NK-92 treated with Interleukin-12 subunit alpha and Interleukin-12 subunit beta, amount 100 ng/mL, for 24 hours (cell line): ENCODE data around the gene IPP.
"Not testable (repeated sequence)": the region's sequence is repeated elsewhere in the genome, so short reads cannot be mapped to it uniquely, and the experiment has no call there.

Source experiments
- DNase-seq: peaks from one replicate; lab custom pipeline; 2025; lab: John Stamatoyannopoulos, UW

Gene IPP

DNA sequence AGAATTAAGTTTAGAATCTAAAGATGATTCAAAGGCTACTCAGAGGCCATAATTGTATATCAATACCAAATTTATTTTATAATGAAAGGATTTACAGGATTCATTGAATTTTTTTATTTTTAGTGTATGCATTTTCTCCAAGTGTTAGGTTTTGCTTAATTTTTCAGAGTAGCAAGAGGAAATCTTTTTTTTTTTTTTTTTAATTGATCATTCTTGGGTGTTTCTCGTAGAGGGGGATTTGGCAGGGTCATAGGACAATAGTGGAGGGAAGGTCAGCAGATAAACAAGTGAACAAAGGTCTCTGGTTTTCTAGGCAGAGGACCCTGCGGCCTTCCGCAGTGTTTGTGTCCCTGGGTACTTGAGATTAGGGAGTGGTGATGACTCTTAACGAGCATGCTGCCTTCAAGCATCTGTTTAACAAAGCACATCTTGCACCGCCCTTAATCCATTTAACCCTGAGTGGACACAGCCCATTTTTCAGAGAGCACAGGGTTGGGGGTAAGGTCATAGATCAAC lies 10.8 kb downstream of the IPP start:
- DNase-seq, result not testable (repeated sequence)

DNA sequence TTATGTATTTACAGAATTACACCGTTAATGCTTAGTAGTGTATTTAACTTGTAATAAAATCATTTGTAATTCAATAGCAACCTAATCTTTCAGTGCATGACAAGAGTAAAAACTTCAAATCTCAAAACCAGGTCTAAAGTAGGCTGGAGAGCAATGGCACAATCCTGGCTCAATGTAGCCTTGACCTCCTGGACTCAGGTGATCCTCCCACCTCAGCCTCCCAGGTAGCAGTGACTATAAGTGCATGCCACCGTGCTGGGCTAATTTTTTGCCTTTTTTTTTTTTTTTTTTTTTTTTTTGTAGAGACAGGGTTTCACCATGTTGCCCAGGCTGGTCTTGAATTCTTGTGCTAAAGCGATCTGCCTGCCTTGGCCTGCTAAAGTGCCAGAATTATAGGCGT lies 11.3 kb downstream of the IPP start:
- DNase-seq, result no peak

DNA sequence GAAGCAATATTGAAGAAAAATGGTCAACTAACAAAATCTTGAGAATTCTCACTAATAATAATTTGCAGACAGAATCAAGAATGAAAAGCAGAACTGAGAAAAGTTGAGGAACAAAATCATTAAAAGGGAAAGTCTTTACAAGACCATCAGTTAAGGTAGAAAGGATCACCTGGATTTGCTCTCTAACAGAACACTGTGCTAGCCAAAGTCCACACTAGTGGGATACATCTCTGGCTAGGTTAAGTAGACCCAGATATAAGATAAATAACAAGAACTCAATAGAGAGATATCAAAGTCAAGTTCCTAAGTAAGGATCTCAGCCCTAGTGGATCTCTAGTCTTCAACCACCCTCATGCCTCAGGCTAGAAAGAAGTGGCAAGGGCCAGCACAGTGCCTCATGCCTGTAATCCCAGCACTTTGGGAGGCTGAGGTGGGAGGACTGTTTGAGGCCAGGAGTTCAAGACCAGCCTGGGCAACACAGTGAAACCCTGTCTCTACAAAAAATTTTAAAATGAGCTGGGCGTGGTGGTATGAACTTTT lies 19.6 kb downstream of the IPP start:
- no peak for DNase-seq

DNA sequence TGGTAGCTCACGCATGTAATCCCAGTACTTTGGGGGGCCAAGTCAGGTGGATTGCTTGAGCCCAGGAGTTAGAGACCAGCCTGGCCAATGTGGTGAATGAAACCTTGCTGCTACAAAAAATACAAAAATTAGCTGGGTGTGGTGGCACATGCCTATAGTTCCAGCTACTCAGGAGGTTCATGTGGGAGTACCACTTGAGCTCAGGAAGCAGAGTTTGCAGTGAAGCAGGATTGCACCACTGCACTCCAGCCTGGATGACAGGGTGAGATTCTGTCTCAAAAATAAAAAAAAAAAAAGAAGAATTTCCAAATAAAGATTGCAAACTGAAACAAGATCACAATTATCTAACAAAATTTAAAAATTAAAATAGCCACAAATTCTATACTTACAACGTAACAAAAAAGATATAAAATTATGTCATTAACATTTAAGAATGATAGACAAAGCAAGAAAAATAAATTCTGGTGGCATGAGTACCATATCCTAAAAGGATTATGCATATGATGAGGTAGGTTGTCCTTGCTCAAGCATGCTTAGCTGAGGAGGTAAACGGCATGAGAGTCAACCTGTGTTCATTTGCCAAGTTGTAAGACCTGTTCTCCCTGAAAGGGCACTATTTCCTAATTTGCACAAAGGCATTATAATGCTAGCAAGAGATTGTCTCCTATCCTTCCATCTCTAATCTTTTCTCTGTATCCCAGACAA lies 20.2 kb downstream of the IPP start:
- DNase-seq, result no peak

DNA sequence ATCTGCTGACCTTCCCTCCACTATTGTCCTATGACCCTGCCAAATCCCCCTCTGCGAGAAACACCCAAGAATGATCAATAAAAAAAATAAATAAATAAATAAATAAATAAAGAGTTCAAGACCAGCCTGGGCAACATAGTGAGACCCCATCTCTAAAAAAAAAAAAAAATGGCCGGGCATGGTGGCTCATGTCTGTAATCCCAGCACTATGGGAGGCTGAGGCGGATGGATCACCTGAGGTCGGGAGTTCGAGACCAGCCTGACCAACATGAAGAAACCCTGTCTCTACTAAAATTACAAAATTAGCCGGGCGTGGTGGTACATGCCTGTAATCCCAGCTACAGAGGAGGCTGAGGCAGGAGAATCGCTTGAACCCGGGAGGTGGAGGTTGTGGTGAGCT lies 24.4 kb downstream of the IPP start:
- DNase-seq, result not testable (repeated sequence)

DNA sequence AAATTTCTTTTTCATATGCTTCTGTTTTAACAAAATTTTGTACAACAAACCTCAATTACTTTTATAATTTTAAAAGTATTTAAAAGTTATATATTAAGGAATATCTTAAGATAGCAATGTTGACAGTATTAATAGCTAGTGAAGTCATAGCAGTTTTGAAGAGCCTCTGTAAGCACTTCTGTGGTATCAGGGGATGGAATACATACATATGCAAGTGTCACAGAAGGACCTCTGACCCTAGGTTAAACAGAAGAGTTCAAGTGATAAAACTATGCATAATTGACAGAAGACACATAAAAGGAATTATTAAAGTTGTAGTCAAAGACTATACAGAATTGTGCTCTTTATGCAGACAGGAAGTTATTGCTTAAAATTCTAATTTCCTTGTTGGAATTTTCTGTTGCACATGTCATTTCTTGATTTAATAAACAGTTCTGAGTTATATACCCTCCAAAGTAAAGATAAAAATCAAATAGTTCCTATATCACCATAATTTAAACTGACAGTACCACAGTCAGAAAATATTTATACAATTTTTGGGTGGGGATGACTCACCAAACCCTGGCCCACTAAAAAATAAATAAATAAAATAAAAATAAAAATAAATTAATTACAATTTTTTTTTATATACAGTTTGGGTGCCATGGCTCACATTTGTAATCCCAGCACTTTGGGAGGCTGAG lies 27.1 kb downstream of the IPP start:
- DNase-seq, result no peak

DNA sequence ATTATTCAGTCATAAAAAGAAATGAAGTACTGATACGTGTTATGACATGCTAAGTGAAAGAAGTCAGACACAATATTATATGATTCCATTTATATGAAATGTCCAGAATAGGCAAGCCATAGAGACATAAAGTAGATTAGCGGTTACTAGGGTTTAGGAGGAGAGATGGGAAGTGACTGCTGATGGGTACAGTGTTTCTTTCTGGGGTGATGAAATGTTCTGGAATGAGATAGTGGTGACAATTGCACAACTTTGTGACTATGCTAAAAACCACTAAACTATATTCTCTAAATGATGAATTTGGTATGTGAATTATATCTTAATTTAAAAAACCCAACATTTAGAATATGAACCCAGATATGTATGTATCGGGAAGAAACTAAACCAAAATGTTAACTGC lies 27.6 kb downstream of the IPP start:
- no peak for DNase-seq

DNA sequence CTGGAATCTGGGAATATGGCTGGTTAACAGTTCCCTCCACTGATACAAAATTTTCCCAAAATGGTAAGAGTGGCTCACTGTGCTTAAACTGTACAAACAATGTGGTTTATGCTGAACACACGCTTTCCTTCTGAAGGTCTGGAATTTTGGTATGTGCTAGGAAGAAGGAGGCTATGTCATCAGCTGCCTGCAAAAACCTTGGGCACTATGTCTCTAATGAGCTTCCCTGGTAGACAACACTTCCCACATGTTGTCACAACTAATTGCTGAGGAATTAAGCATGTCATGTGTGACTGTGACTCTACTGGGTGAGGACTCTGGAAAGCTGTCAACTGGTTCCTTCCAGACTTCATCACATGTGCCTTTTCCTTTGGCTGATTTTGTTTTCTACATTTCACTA lies 29.2 kb downstream of the IPP start:
- DNase-seq, result no peak

DNA sequence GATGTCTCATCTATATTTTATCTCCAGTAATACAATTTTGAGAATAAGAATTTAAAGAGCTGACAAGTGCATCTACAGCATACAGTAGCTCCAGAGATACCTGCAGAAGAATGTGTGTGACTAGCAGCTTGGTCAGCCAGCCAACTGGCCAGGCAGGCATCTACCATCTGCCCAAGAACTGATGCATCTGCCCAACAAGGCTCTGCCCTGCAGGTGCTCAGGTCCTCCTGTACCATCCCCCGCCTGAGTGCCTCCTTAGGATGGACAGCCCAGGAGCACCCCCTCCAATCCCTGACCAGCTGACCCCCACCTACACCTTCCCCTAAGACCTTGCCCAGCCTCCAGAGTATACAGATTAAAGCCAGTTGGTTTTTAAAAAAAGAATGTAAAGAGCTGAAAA lies 32.2 kb downstream of the IPP start:
- no peak for DNase-seq

DNA sequence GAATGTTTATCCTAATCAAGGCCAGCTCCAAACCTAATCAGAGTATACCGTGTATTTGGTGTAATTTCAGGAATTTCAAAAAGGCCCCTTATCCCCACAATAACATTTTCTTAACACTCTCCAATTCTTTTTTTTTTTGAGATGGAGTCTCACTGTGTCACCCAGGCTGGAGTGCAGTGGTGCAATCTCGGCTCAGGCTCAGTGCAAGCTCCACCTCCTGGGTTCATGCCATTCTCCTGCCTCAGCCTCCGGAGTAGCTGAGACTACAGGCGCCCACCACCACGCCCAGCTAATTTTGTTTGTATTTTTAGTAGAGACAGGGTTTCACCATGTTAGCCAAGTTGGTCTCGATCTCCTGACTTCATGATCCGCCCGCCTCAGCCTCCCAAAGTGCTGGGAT lies 33.1 kb downstream of the IPP start:
- not testable (repeated sequence) for DNase-seq

DNA sequence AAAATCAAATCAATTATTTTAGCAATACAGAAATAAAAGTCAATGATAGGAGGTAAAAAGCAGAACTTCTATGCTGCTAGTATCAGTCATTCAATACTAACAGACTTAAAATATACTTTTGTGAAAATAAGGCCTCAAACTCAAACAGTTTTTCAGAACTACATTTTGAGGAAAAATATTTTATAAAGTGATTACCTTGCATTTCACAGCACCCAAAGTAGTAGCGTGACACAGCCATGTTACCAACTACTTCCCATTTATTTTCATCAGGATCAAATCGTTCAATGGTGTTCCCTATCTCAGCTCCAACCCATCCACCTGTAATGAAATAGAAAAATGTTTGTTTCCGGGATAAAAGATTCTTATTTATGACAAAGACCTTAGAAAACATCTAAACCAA lies 33.8 kb downstream of the IPP start:
- DNase-seq, result no peak

DNA sequence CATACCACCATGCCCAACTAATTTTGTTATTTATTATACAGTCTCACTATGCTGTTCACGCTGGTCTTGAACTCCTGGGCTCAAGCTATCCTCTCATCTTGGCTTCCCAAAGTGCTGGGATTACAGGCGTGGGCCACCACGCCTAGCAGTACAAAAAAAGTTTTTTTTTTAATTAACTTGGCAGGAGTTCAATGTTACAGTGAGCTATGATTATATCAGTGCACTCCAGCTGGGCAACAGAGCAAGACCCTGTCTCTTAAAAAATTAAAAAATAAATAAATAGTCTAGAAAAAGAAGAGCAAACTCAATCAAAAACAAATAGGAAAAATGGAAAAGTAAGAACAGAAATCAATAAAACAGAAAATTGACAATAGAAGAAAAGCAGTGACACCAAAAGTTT lies 36.7 kb downstream of the IPP start:
- no peak for DNase-seq

DNA sequence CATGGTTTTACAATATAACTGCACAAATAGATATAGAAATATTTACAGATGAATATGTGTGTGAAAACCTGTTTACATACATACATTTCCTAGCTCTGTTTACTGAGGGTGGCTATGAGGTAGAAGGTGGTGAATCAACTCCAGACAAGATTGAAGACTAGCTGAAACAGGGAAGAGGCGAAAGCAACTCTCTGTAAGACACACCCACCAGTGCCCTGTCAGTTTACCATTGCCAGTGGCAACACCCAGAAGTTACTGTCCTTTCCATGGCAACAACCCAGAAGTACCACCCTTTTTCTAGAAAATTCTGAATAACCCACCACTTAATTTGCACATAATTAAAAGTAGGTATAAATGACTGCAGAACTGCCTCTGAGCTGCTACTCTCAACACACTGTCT lies 45.8 kb downstream of the IPP start:
- no peak for DNase-seq

DNA sequence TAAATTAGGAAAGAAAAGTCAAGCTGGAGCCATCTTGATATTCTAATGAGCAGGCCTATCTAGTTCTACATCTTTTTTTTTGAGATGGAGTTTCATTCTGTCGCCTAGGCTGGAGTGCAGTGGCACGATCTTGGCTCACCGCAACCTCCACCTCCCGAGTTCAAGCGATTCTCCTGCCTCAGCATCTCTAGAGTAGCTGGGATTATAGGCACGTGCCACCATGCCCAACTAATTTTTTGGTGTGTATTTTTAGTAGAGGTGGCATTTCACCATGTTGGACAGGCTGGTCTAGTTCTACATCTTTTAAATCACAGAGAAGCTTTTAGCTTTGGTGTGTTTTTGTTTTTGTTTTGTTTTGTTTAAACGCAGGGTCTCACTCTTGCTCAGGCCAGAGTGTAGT lies 55.6 kb downstream of the IPP start:
- no peak for DNase-seq

DNA sequence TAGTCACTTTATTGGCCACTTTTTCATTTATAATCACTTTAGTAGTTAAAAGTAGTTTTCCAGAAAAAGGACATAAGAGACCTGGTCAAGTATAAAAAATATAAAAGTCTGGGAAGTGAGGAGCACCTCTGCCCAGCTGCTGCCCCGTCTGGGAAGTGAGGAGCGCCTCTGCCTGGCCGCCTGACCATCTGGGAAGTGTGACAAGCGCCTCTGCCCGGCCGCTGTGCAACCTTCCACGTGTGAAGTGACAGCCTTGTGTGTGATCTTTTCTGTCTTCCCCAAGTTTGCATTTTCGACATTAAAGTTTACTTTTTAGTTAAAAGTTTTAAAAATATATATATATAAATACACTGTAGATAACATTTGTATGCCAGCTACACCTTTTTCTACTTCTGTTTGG lies 56.6 kb downstream of the IPP start:
- not testable (repeated sequence) for DNase-seq

DNA sequence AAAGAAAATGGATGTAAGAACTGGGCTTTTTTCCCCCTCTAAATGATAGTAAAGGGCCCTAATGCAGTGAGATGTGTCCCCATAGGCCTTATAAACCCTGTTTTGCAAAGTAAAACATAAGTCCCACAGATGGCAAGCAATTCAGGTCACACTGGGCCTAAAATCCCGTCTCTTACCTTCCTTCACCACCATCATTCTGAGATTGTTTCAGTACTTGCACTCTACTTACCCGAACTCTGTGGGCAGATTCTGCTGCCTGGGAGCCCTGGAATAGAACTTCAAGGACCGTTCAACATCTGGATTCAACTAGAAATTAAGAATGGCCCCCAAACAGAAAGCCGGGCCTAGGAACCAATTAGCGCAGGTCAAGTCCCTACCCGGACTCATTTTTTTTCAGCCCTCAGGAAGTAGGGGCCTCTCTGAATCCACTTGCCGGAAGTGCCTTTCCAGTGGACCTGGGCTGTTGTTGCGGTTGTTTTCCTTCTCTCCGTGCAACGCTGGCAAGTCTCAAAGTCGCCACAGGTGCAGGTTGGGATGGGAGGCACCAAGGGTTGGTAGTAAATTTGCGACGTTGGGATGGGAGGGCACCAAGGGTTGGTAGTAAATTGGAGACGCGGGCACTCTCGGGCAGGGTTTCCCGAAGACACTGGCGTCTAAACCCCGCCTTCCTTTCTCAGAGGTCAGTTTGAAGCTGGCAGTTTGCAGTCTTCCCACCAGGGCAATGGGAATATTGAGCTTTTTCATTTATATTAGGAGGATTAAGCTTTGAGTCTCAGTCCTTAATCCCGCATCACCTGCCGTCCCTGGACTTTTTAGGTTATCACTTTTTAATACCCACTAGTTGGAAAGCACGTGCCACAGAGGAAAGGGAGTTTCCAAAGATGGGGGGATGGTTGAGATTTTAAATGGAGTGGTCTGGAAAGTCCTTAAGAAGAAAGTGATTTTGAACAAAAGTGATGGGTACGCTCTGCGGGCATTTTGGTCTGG lies 62.4 kb downstream of the IPP start, which contains the start of gene TMEM69:
TSS of gene TMEM69 (plus strand) at position 428 of the 987 bp plus-strand sequence. CDS start 2,888 bp downstream, outside the sequence.
- DNase-seq, result peak; percentile 53

DNA sequence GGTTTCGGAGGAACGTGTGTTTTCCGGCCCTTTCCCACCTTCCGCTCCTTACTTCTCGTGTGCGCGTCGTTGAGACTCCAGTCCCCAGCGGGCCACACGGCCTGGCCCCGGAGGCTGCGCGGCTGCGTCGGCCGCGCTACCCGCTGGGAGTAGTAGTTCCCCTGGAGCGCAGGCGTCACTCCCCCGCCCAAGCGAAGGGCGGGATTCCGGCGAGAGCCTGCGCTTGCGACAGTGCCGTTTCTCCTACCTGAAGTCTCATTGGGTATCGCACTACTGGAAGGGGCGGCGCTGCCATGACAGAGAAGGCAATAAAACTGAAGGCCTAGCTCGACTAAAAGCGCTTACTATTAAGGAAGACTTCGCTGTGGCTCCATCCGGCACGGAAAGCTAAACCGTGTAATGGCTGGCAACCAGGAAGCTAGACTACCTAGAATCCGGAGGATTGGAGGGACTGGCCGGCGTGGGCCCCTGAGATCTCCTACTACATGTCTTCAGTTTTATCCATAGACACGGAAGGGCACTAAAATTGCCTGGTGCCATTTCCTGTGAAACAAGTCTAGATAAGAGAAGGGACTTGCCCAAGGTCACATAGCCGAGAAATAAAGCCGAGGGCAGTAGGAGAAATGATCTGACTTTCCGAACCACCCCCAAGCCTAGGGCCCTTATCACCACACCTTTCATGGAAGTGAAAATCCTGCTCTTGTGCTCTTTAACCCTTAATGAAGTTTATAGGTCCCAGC lies 63.3 kb downstream of the IPP start:
- DNase-seq, result peak; percentile 95

DNA sequence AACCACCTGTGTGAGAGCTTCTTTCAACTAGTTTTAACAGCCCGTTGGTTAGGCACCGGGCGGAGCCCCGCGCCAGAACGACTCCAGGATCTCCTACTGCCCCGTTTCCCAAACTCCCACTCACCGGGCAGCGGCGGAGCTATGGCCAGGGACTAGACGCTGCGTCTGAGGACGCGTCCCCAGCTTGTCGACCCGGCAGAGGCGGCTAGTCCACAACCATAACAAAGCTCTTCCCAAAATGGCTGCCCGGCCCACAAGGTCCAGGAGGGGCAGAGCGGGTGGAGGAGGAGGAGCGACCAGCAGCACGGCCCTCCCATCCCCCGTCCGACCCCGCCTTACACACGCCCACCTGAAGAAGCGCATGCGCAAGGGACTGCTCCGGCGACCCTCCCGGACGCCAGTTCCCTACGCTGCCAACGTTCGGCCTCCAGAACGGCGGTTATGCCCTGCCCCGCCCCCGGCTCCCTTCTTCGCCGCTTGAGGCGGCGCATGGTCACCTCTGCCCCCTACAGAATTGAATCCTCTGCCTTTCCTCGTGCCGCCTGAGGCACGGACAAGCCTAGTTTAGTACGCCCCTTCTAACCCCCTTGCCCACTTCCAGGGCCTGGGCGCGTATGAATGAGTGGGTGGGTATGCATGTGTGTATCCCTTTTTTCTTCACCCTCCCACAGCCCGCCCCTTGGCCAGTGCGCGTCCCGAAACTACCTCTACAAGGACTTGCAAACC lies 64.0 kb downstream of the IPP start, which contains the start of gene GPBP1L1:
TSS of gene GPBP1L1 (minus strand) at position 246 of the 726 bp plus-strand sequence. CDS start 27,446 bp downstream, outside the sequence.
- peak; percentile 97 for DNase-seq

DNA sequence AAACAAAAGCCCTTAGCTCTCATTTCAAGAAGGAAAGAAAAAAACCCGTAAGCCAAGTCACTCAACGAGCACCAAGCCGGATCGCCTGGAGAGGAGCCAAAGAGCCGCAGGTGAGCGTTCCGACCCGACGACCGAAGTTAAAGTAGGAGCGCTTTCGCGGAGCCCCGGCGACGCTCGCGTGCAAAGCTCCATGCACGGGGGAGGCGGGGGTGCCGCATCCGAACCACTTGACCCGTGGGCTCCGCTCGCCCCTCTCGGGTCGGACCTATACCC lies 64.5 kb downstream of the IPP start:
- peak; percentile 61 for DNase-seq

DNA sequence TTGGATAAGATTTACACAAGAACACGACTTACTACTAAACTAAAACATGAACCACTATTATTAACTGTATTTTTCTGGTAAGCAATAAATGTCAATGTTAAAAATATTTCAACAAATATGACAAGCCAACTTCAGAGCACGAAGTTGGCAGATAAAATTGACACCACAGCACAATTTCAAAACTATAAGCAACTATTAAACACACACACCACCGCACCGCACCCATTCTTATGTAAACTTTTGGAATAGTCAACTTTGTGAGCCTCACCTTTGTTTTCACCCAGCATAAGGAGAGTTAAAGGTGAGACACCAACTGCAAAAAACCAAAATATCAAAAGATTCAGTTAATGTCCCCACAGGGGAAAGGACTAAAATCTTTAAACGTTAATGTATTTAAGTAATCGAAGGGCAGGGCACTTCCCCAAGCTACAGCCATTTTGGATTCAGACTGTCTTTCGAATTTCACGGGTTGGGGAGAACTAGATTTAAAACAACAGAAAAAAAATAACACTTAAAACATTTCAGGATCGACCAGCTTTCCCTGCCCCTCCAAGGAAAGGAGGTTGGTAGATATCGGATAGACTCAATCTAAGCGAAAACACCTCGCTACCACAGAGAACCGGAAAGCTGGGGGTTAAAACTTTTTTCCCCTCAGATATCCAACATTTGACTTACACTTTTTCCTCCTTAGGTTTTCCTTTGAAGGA lies 65.0 kb downstream of the IPP start:
- DNase-seq, result no peak
